ENCODE results near the gene MGST2.

Gene MGST2

GRCh38 chr4:139645458-139645857 lies 20.2 kb upstream of the MGST2 start:
- DNase-seq = no peak

- DNase-seq = no peak
Observed at GRCh38 chr4:139647184-139647583, 18.4 kb upstream of the MGST2 start.

DNA sequence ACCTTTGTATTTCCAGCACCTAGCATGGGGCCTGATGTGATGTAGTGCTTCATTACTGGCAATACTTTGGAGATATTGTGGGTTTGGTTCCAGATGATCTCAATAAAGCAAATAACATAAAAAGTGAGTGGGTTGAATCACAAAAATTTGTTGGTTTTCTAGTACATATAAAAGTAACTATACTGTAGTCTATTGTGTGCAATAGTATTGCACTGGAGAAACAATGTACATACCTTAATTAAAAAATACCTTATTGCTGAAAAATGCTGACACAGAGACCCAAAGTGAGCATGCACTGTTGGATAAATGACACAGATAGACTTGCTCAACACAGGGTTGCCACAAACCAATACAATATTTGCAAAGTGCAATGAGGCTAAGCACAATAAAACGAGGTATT lies 17.7 kb upstream of the MGST2 start:
- DNase-seq = no peak

- DNase-seq = peak; percentile 69
Observed at GRCh38 chr4:139651282-139652194, 14.1 kb upstream of the MGST2 start.

- DNase-seq = no peak
Observed at GRCh38 chr4:139654516-139654915, 11.1 kb upstream of the MGST2 start.

- DNase-seq = no peak
Observed at GRCh38 chr4:139655116-139655515, 10.5 kb upstream of the MGST2 start.

DNA sequence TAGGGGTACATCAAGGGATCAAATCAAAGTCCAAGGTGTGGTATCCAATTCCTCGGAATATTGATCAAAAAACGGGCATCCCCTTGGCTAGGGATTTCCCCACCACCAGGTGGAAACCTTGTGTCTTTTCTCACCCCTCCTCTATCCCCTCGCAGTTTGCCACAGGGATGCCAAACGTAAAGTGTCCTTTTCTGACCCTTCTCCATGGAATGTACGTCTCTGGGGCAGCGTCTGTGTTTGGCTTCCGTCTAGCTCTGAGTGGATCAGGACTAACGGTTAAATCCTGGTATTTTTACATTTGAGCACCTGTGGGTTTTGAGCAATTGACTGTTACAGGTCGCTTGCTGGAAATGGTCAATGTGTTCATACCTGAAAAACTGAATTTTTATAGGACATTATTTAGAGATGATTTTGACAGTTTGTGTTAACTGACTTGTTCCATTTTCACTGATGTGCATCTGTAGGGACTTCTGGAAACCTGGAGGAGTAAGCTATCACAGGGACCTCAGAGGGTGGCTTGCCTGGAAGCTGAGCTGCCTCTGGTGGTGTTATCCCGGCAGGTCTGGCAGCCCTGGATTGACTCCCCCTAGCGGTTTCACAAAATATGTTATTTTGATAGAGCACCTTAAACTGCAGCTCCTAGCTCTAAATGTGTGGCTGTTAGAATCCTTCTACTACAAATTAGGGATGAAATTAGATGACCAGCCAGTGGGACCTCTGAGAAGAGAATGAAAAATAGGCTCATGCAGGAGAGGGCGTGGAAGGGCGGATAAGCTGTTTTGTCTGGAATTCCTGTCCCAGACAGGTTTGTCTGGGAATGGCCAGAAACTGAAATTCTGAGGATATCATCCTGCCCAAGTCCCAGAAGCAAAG lies 8.8 kb upstream of the MGST2 start:
- DNase-seq = peak; percentile 48

GRCh38 chr4:139658185-139658584 lies 7.4 kb upstream of the MGST2 start:
- DNase-seq = no peak

DNA sequence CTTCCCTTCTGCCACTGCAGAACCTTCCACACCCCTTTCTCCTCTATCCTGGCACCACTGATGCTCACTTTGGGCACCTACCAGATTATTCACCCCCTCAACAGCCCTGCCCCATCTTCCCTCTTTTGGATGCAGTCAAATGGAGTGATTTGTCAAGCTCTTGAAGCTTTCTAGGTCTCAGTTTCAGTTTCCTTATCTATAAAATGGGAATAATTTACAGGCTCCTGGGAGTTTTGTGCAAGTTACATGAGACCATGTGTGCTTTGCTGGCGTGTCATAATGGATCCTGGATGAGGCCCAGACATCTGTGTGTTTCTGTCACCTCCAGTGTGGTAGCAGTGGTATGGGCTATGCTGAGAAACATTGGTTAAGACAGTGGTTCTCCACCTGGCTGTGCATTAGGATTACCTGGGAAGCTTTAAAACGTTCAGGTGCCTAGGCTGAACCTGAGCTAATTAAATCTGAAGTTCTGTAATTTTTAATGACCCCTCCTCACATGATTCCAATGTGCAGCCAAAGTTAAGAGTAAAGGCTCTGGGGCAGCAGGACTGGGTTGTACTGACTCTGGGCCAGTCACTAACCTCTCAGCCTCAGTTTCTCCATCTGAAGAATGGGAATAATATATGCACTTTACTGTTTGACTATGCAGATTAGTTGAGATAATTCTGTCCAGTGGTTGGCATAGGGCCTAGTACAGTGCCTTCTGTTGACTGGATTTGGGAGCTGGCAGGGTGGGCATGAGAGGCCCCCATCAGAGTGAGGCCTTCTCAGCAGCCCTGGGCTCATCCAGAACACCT lies 6.8 kb upstream of the MGST2 start:
- no peak for DNase-seq

GRCh38 chr4:139659735-139660424 lies 5.7 kb upstream of the MGST2 start:
- DNase-seq = no peak

GRCh38 chr4:139660568-139661043 lies 5.0 kb upstream of the MGST2 start:
- no peak for DNase-seq

DNA sequence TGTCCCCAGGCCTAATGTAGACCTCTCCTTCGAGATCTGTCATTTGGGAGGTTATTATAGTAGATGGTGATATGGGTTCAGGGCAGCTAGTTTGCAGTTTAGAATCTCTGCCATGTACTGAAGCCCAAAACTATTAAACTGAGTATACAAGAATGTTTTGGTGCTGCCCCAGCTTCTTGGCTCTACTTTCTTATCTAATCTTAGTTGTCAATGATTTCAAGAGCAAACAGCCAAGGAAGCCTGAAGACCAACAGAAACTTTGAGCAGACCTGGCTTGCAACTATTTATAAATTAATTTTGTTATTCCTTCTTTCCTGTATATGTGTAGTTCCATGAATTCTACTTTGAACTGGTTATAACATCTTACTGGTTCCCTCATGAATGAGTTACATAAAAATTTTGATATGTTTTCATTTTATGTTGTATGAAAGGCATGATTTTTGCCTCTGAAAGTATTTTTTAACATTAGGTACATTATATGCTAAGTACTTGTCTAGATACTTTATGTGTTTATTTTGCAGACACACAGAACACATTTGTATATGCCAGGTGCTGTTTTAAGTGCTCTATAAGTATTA lies 2.0 kb upstream of the MGST2 start:
- no peak for DNase-seq

DNA sequence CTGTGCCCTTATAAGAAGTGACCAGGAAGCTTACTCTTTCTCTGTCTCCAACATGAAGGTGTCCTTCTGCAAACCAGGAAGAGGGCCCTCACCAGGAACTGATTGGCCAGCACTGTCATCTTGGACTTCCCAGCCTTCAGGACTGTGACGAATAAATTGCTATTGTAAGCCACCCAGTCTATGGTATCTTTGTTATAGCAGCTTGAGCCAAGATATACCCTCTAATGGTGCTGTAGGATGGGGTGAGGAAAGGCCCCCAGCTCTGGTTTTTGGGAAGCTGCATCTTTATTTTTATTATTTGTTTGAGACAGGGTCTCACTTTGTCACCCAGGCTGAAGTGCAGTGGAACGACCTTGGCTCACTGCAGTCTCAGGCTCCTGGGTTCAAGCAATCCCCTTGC lies 1.2 kb upstream of the MGST2 start:
- DNase-seq = no peak

GRCh38 chr4:139665079-139665689 lies 435 bp upstream of the MGST2 start:
- DNase-seq = no peak

DNA sequence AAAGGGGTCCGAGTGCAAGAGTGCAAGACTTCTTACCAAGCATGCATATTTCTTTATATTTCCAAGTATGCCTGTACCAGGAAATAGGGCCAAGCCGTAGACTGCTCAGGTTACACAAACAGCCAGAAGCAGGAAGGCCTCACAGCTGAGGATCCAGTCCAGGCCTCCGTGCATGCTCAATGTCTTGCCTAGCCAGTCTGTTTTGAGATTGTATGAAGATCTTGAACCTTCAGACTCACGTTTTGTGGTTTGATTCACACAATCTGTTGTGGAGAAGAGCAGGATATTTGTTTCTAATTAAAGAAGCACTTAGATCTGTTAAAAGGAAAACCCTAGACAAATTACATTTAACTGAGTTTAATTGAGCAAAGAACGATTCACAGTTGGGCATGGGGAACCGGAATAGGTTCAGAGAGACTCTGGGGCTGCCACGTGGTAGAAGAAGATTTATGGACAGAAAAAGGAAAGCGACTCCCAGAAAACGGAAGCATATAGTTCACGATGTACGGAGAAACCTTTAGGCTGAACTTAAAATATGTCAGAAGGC lies 1.2 kb downstream of the MGST2 start:
- DNase-seq = no peak

DNA sequence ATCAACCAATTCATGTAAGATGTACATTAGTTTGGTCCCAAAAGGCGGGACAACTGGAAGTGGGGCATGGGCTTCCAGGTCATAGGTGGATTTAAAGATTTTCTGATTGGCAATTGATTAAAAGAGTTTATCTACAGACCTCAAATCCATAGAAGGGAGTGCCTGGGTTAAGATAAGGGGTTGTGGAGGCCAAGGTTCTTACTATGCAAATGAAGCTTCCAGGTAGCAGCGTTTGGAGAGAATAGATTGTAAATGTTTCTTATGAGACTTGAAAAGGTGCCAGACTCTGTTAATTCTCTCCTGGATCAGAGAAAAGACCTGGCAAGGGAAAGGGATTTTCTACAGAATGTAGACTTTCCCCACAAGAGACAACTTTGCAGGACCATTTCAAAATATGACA lies 2.4 kb downstream of the MGST2 start:
- no peak for DNase-seq

GRCh38 chr4:139668658-139669201 lies 3.1 kb downstream of the MGST2 start:
- no peak for DNase-seq

DNA sequence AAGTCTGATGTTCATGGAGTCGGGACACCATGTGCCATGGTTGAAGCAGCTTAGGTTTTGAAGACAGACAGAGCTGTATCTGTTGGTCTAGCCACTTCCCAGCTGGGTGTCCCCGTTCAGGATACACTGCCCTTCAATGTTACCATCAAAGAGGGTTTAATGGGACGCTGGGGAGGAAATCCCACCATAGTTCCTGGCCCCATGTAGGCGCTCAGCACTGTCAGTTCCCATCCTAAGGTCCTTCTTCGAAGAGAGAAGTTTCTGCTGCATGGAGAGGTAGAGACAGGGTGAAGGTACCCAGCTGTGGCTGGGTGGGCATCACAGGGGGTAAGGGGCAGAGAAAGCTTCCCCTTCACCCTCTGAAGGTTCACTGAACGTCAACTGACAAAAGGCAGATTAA lies 3.7 kb downstream of the MGST2 start:
- no peak for DNase-seq

- DNase-seq = no peak
Observed at GRCh38 chr4:139669890-139670289, 4.3 kb downstream of the MGST2 start.

DNA sequence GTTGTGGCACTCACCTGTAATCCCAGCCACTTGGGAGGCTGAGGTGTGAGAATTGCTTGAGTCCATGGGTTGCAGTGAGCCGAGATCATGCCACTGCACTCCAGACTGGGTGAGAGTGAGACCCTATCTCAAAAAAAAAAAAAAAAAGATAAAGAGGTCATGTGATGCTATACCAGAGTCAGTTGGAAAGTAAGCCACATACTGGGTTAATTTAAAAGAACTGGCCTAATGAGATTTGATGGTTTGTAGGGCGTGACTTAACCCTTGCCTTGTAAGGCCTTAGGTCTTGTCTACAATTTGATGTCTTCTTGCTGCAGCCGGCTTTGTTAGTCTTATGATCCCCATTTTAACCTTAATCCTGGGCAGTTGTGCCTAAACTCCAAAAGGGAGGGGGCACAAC lies 5.2 kb downstream of the MGST2 start:
- DNase-seq = no peak

- DNase-seq = no peak
Observed at GRCh38 chr4:139672215-139672614, 6.6 kb downstream of the MGST2 start.
